ENCODE data around the gene SCTR. TPM values are rescaled to one million over a fixed set of nuclear protein-coding genes. Genes with fewer than 3 reads are reported as not detected.

SCTR gene
- total and polyA plus RNA-seq, 2 of the 8 experiments (the other 6 are each of a cell fraction or from before 2014, with no cell fraction given), result 0.15 TPM; not detected in 1

GRCh38 chr2:119477113-119477505, 47.2 kb downstream of the SCTR start:
- no peaks in the 10 kb centered on the region for H3K36me3 ChIP-seq (ENCODE audit: control insufficient read depth in 2 of 4, insufficient read depth in 4 of 4, low read length in 3 of 4)
- CTCF ChIA-PET (ENCODE audit: partially characterized antibody), result interaction anchor here (0.6 to 16.2 kb wide), 47 partner anchors 11 to 486 kb away, joined by 3 to 411 read pairs (median 5); partner anchors contain the start of gene SCTR
- TF ChIP-seq CREB1 (IDR thresholded peaks at IDR 0.05) (no peak), MAX (IDR thresholded peaks at IDR 0.05) (no peak), KDM4A (IDR thresholded peaks at IDR 0.05; ENCODE audit: low read depth, low read length, severe bottlenecking) (no peak), FOSL1 (IDR thresholded peaks at IDR 0.05; ENCODE audit: insufficient read depth, low read depth, low read length) (no peak), EZH2 (IDR thresholded peaks at IDR 0.05; ENCODE audit: low read depth, low read length, severe bottlenecking) (no peak), POLR2AphosphoS5 (IDR thresholded peaks at IDR 0.05; ENCODE audit: low read depth, low read length) (no peak), EGR1 (IDR thresholded peaks at IDR 0.05; ENCODE audit: borderline replicate concordance, low read depth, low read length) (no peak), MAFK (IDR thresholded peaks at IDR 0.05; ENCODE audit: low read depth, low read length) (no peak), JUND (IDR thresholded peaks at IDR 0.05; ENCODE audit: low read length) (no peak), JUN (IDR thresholded peaks at IDR 0.05; ENCODE audit: low read depth, low read length) (no peak), ZNF274 (IDR thresholded peaks at IDR 0.05; ENCODE audit: borderline replicate concordance, extremely low read depth, low read length) (no peak)
- TF ChIP-seq, protein P1, sequence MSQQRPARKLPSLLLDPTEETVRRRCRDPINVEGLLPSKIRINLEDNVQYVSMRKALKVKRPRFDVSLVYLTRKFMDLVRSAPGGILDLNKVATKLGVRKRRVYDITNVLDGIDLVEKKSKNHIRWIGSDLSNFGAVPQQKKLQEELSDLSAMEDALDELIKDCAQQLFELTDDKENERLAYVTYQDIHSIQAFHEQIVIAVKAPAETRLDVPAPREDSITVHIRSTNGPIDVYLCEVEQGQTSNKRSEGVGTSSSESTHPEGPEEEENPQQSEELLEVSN (IDR thresholded peaks at IDR 0.05), result no peak

More at GRCh38 chr2:119477113-119477505, 47.2 kb downstream of the SCTR start:
- Histone ChIP-seq H3K27me3 (replicated peaks in 1 of 4; ENCODE audit: control insufficient read depth in 3 of 4, extremely low read depth in 1 of 4, insufficient read depth in 3 of 4, low read length in 3 of 4) (no peaks in the 10 kb centered on the region; a peak in 1 of 7 replicates), H3K79me1 (ENCODE audit: low read depth, low read length) (no peaks in the 10 kb centered on the region), H2AK5ac (ENCODE audit: low read depth, low read length) (no peak overlapping the region), H3K9me3 (ENCODE audit: insufficient read depth in 2 of 2, low read depth in 1 of 2, low read length in 1 of 2) (no peaks in the 10 kb centered on the region), H4K20me1 (replicated peaks in 1 of 2; ENCODE audit: control insufficient read depth in 1 of 2, insufficient read depth in 2 of 2, low read length in 2 of 2) (no peaks in the 10 kb centered on the region), H3K56ac (replicated peaks; ENCODE audit: insufficient read length, low read depth, low read length) (no peak overlapping the region), H2BK12ac (ENCODE audit: low read depth, low read length) (no peak overlapping the region), H2BK120ac (replicated peaks; ENCODE audit: low read depth, low read length) (no peak overlapping the region), H4K8ac (ENCODE audit: extremely low read depth, insufficient read depth, low read length) (no peak overlapping the region), H2BK5ac (ENCODE audit: low read depth, low read length) (no peak overlapping the region), H3K79me2 (ENCODE audit: control insufficient read depth in 1 of 2, insufficient read depth in 2 of 2, low read length in 2 of 2) (no peaks in the 10 kb centered on the region), H3K27ac (ENCODE audit: low read depth, low read length) (no peak overlapping the region), H3K4me1 (replicated peaks in 1 of 4; ENCODE audit: control insufficient read depth in 3 of 4, insufficient read depth in 4 of 4, low read length in 3 of 4) (peaks cover 0 to 14% (median 8%) of the 10 kb centered on the region in 4 experiments; a peak in 5 of 7 replicates), H2AFZ (ENCODE audit: low read length) (no peak overlapping the region), H4K5ac (ENCODE audit: insufficient read length, low read depth, low read length) (no peak overlapping the region), H3K18ac (ENCODE audit: extremely low read depth, low read length) (no peak overlapping the region), H3K14ac (ENCODE audit: insufficient read length) (no peak overlapping the region), H3K4me3 (ENCODE audit: extremely low read depth in 1 of 4, insufficient read depth in 2 of 4, low read depth in 3 of 4, low read length in 4 of 4) (no peak overlapping the region), H4K91ac (replicated peaks; ENCODE audit: insufficient read length, low read length) (no peak overlapping the region), H3K4ac (replicated peaks; ENCODE audit: insufficient read length, low read depth, low read length) (no peak overlapping the region), H3K4me2 (ENCODE audit: insufficient read depth in 1 of 2, low read depth in 2 of 2, low read length in 2 of 2) (no peak overlapping the region), H3K9ac (replicated peaks in 1 of 4; ENCODE audit: extremely low read depth in 1 of 4, low read depth in 3 of 4, low read length in 3 of 4) (no peak overlapping the region), H2BK15ac (ENCODE audit: low read length) (no peak overlapping the region), H3K23me2 (ENCODE audit: low read depth, low read length) (no peaks in the 10 kb centered on the region), H2BK20ac (ENCODE audit: low read length) (no peak overlapping the region), H3K23ac (ENCODE audit: insufficient read length) (no peak overlapping the region)
- WGBS, 2 experiments (ENCODE audit: extremely low coverage in 1 of 2, insufficient coverage in 1 of 2, insufficient read length in 1 of 2, insufficient replicate concordance in 2 of 2, low coverage in 1 of 2, low lambda C conversion rate in 2 of 2, missing lambda C conversion rate in 1 of 2), result 83% methylated on average over 8 of the region's 9 CpGs; no CpG with 5 or more reads in 1 of the 2 experiments
- DNase-seq (ENCODE audit: low read depth in 1 of 2, low spot score in 2 of 2) (peak in 1 of 2 experiments; percentile 35), FAIRE-seq (no peak)
- POLR2A ChIA-PET (ENCODE audit: partially characterized antibody), result no interaction called here

Measured in H1 (cell line).